Measurements from ENCODE around the gene FOXE1.

GRCh38 chr9:97807681-97808080 is 45.3 kb upstream of the FOXE1 start:
- TF ChIP-seq, protein P1, sequence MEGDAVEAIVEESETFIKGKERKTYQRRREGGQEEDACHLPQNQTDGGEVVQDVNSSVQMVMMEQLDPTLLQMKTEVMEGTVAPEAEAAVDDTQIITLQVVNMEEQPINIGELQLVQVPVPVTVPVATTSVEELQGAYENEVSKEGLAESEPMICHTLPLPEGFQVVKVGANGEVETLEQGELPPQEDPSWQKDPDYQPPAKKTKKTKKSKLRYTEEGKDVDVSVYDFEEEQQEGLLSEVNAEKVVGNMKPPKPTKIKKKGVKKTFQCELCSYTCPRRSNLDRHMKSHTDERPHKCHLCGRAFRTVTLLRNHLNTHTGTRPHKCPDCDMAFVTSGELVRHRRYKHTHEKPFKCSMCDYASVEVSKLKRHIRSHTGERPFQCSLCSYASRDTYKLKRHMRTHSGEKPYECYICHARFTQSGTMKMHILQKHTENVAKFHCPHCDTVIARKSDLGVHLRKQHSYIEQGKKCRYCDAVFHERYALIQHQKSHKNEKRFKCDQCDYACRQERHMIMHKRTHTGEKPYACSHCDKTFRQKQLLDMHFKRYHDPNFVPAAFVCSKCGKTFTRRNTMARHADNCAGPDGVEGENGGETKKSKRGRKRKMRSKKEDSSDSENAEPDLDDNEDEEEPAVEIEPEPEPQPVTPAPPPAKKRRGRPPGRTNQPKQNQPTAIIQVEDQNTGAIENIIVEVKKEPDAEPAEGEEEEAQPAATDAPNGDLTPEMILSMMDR (conservative IDR thresholded peaks at IDR 0.05; ENCODE audit: low read length) = no peak
- no peak for TF ChIP-seq EZH2phosphoT487 (IDR thresholded peaks at IDR 0.05; ENCODE audit: borderline replicate concordance)
